ENCODE data around the gene SSR2.
"Not testable (repeated sequence)": the region's sequence is repeated elsewhere in the genome, so short reads cannot be mapped to it uniquely, and the experiment has no call there.

The SSR2 gene

GRCh38 chr1:155993595-155993994, 27.2 kb downstream of the SSR2 start:
- no peak for DNase-seq (ENCODE audit: low spot score)

GRCh38 chr1:155990005-155990739, 30.6 kb downstream of the SSR2 start:
- no peak for DNase-seq (ENCODE audit: low spot score)

GRCh38 chr1:155989242-155990004, 31.3 kb downstream of the SSR2 start:
- peak; percentile 94 for DNase-seq (ENCODE audit: low spot score)

- DNase-seq (ENCODE audit: low spot score) = not testable (repeated sequence)
Observed at GRCh38 chr1:155984903-155985645, 35.7 kb downstream of the SSR2 start.

- no peak for DNase-seq (ENCODE audit: low spot score)
Observed at GRCh38 chr1:155984341-155984740, 36.4 kb downstream of the SSR2 start.

GRCh38 chr1:155983191-155984024, 37.3 kb downstream of the SSR2 start:
- peak; percentile 95 for DNase-seq (ENCODE audit: low spot score)

GRCh38 chr1:155982106-155982505, 38.6 kb downstream of the SSR2 start:
- no peak for DNase-seq (ENCODE audit: low spot score)

GRCh38 chr1:155981266-155982088, 39.3 kb downstream of the SSR2 start:
- DNase-seq (ENCODE audit: low spot score) = peak; percentile 92

GRCh38 chr1:155979597-155980343, 41.0 kb downstream of the SSR2 start:
- peak; percentile 88 for DNase-seq (ENCODE audit: low spot score)

GRCh38 chr1:155978973-155979429, 41.8 kb downstream of the SSR2 start:
- peak; percentile 76 for DNase-seq (ENCODE audit: low spot score)

GRCh38 chr1:155978325-155978972, 42.3 kb downstream of the SSR2 start, which contains the start of gene ARHGEF2:
TSS of gene ARHGEF2 (minus strand) at chr1:155978547. CDS start at chr1:155978427, 120 bp downstream.
- DNase-seq (ENCODE audit: low spot score) = peak; percentile 97

- DNase-seq (ENCODE audit: low spot score) = peak; percentile 46
Observed at GRCh38 chr1:155977690-155978324, 42.9 kb downstream of the SSR2 start.

GRCh38 chr1:155976913-155977689, 43.6 kb downstream of the SSR2 start:
- peak; percentile 53 for DNase-seq (ENCODE audit: low spot score)

- DNase-seq (ENCODE audit: low spot score) = peak; percentile 78
Observed at GRCh38 chr1:155976062-155976912, 44.5 kb downstream of the SSR2 start.

GRCh38 chr1:155975375-155976061, 45.2 kb downstream of the SSR2 start:
- DNase-seq (ENCODE audit: low spot score) = peak; percentile 41
